ENCODE measurements around the gene GULP1. TPM values are rescaled to one million over a fixed set of nuclear protein-coding genes. Genes with fewer than 3 reads are reported as not detected.

The GULP1 gene
- total RNA-seq, 4 donors from 2014 or later: 27.1 to 49.0 (median 36.8) TPM

GRCh38 chr2:188576006-188576405 lies 284.3 kb downstream of the GULP1 start:
- H3K4me1 ChIP-seq: peaks cover 0 to 14% (median 3%) of the 10 kb centered on the region in 4 donors
- no peaks in the 10 kb centered on the region for H3K27me3 ChIP-seq
- TF ChIP-seq CTCF (IDR thresholded peaks at IDR 0.05) (no peak), POLR2A (IDR thresholded peaks at IDR 0.05; ENCODE audit: low read depth) (no peak), EP300 (IDR thresholded peaks at IDR 0.05) (no peak), POLR2AphosphoS5 (IDR thresholded peaks at IDR 0.05) (no peak)
- no peak overlapping the region for H3K4me3 ChIP-seq
- H3K36me3 ChIP-seq: no peaks in the 10 kb centered on the region
- intact Hi-C loops (cut with DNase I): no loop called here
- WGBS: 92% methylated on average over 2 of the region's 2 CpGs
- no peaks in the 10 kb centered on the region for H3K9me3 ChIP-seq
- DNase-seq (ENCODE audit: extremely low spot score): no peak
- H3K27ac ChIP-seq (replicated peaks in 1 of 4): no peak overlapping the region

GRCh38 chr2:188576651-188577050 lies 285.0 kb downstream of the GULP1 start:
- no peak for DNase-seq (ENCODE audit: extremely low spot score)
- H3K27me3 ChIP-seq: no peaks in the 10 kb centered on the region
- intact Hi-C loops (cut with DNase I): no loop called here
- 90% methylated on average over 1 of the region's 1 CpG for WGBS
- no peak overlapping the region for H3K27ac ChIP-seq (replicated peaks in 1 of 4)
- no peaks in the 10 kb centered on the region for H3K36me3 ChIP-seq
- H3K4me3 ChIP-seq: no peak overlapping the region
- TF ChIP-seq POLR2A (IDR thresholded peaks at IDR 0.05; ENCODE audit: low read depth): no peak
- no peak for TF ChIP-seq POLR2AphosphoS5 (IDR thresholded peaks at IDR 0.05)
- no peak for TF ChIP-seq CTCF (IDR thresholded peaks at IDR 0.05)
- no peak for TF ChIP-seq EP300 (IDR thresholded peaks at IDR 0.05)
- H3K4me1 ChIP-seq: peaks cover 0 to 15% (median 3%) of the 10 kb centered on the region in 4 donors
- H3K9me3 ChIP-seq: no peaks in the 10 kb centered on the region

- no peak for TF ChIP-seq EP300 (IDR thresholded peaks at IDR 0.05)
- TF ChIP-seq POLR2A (IDR thresholded peaks at IDR 0.05; ENCODE audit: low read depth): no peak
- no peak for TF ChIP-seq POLR2AphosphoS5 (IDR thresholded peaks at IDR 0.05)
- TF ChIP-seq CTCF (IDR thresholded peaks at IDR 0.05): no peak
- no peaks in the 10 kb centered on the region for H3K36me3 ChIP-seq
- H3K27ac ChIP-seq (replicated peaks in 1 of 4): no peak overlapping the region
- DNase-seq (ENCODE audit: extremely low spot score): no peak
- H3K4me1 ChIP-seq: peaks cover 0 to 15% (median 3%) of the 10 kb centered on the region in 4 donors
- no peaks in the 10 kb centered on the region for H3K9me3 ChIP-seq
- intact Hi-C loops (cut with DNase I): no loop called here
- no peak overlapping the region for H3K4me3 ChIP-seq
- WGBS: 85% methylated on average over 2 of the region's 2 CpGs
- no peaks in the 10 kb centered on the region for H3K27me3 ChIP-seq
Observed at GRCh38 chr2:188577231-188577630, 285.6 kb downstream of the GULP1 start.

- peaks cover 0 to 15% (median 3%) of the 10 kb centered on the region in 4 donors for H3K4me1 ChIP-seq
- no peak overlapping the region for H3K4me3 ChIP-seq
- no peaks in the 10 kb centered on the region for H3K36me3 ChIP-seq
- TF ChIP-seq EP300 (IDR thresholded peaks at IDR 0.05) (no peak), POLR2AphosphoS5 (IDR thresholded peaks at IDR 0.05) (no peak), POLR2A (IDR thresholded peaks at IDR 0.05; ENCODE audit: low read depth) (no peak), CTCF (IDR thresholded peaks at IDR 0.05) (no peak)
- H3K27ac ChIP-seq (replicated peaks in 1 of 4): no peak overlapping the region
- WGBS: 79% methylated on average over 5 of the region's 5 CpGs
- H3K9me3 ChIP-seq: no peaks in the 10 kb centered on the region
- H3K27me3 ChIP-seq: no peaks in the 10 kb centered on the region
- DNase-seq (ENCODE audit: extremely low spot score): no peak
- intact Hi-C loops (cut with DNase I): no loop called here
Observed at GRCh38 chr2:188580738-188581137, 289.1 kb downstream of the GULP1 start.

- Histone ChIP-seq H3K4me1 (peaks cover 0 to 15% (median 3%) of the 10 kb centered on the region in 4 donors), H3K4me3 (no peak overlapping the region), H3K36me3 (no peaks in the 10 kb centered on the region), H3K27me3 (no peaks in the 10 kb centered on the region), H3K27ac (replicated peaks in 1 of 4) (no peak overlapping the region), H3K9me3 (no peaks in the 10 kb centered on the region)
- TF ChIP-seq POLR2A (IDR thresholded peaks at IDR 0.05; ENCODE audit: low read depth): no peak
- no peak for TF ChIP-seq POLR2AphosphoS5 (IDR thresholded peaks at IDR 0.05)
- 81% methylated on average over 2 of the region's 2 CpGs for WGBS
- intact Hi-C loops (cut with DNase I): no loop called here
- no peak for DNase-seq (ENCODE audit: extremely low spot score)
Observed at GRCh38 chr2:188582211-188582610, 290.5 kb downstream of the GULP1 start.
